ENCODE measurements around the gene SCAMP3.

- no peak for TF ChIP-seq CTCF (IDR thresholded peaks at IDR 0.05; ENCODE audit: poor library complexity, severe bottlenecking)
- TF ChIP-seq SMC3 (conservative IDR thresholded peaks at IDR 0.05; ENCODE audit: poor library complexity): no peak
- no peak for TF ChIP-seq TAF1 (IDR thresholded peaks at IDR 0.05; ENCODE audit: low read depth)
- TF ChIP-seq REST (IDR thresholded peaks at IDR 0.05; ENCODE audit: borderline replicate concordance): no peak
- no peak for TF ChIP-seq RAD21 (conservative IDR thresholded peaks at IDR 0.05)
Measured at GRCh38 chr1:155279268-155279667, 17.1 kb upstream of the SCAMP3 start.
